GM18951 (cell line): ENCODE measurements around the gene SIMC1.

ENCODE experiments used
- POLR2A ChIP-seq: IDR thresholded peaks from 4 replicates; pipeline ENCODE4 v1.6.1; 2011; ENCODE audit warnings: mild to moderate bottlenecking; ENCODE audit not compliant: insufficient read length, insufficient read depth; ENCODE audit errors: extremely low read depth
- in situ Hi-C: fragments of 300-500 bp; cut with MboI; formaldehyde crosslinking; loops from one replicate; pipeline ENCODE4 v1.12.0; 2022; ENCODE audit warnings: low sequenced_read_pairs, mixed read lengths, inconsistent platforms; ENCODE audit not compliant: unreplicated experiment

Gene SIMC1

GRCh38 chr5:176383961-176384360 is 145.7 kb downstream of the SIMC1 start:
- in situ Hi-C loops, result no loop called here
- no peak for TF ChIP-seq POLR2A

DNA sequence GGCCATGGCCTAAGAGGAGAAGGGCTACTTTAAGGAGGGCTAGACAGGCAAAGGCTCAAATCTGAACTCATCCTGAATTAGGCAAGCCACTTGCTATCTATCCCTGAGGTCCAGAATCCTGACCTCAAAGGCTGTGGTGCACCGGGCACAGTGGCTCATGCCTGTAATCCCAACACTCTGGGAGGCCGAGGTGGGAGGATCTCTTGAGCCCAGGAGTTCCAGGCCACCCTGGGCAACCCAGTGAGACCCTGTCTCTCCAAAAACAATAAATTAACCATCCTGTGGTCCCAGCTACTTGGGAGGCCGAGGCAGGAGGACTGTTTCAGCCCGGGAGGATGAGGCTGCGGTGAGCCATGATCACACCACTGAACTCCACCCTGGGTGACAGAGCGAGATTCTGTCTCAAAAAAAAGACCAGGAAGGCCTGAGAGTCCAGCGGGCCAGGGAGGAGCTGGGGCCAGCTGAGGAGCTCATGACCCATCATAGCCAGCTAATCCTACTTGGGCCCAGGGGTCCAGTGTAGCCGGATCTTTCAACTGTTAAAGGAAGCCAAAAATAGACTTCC is 146.2 kb downstream of the SIMC1 start:
- in situ Hi-C loops, result no loop called here
- no peak for TF ChIP-seq POLR2A

DNA sequence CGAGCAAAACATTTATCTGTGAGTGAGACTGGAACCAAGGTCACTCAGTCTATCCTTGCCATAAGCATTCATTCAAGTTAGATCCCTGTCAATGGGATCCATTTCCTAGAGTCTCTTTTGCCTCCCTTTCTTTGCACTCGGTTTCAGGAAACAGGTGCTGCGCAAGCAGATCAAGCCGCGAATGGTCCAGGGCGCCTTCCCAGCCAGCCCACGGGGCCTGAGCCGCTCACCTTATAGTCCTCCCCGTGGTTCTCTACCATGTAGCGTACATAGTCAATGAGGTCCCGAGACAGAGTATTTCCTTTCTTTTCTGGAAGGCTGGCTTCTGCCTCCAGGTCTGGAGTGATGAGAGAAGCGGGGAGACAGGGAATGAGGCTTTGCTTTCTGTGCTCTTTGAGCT is 146.8 kb downstream of the SIMC1 start:
- in situ Hi-C loops, result no loop called here
- no peak for TF ChIP-seq POLR2A

- in situ Hi-C loops, result no loop called here
- no peak for TF ChIP-seq POLR2A
Measured at GRCh38 chr5:176386491-176386890, 148.3 kb downstream of the SIMC1 start.

DNA sequence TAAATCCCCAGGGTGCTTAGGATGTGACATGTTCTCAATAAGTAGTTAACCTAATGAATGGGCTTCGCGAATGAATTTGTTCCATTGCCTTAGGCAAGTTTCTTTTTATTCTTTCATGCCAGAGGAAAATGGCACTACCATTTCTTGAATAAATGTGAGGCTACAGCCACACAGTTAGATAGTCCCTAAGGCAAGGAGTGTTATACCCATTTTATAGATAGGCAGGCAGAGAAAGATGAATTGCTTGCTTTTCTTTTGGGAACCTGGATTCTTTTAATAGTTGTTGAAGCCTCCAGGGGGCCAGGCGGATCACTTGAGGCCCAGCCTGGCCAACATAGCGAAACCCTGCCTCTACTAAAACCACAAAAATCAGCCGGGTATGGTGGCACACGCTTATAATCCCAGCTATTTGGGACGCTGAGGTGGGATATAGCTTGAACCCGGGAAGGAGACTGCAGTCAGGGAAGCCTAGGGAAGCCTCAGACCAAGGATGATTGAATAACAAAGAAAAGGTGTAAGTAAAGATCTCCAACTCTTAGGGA is 149.2 kb downstream of the SIMC1 start:
- in situ Hi-C loops, result no loop called here
- no peak for TF ChIP-seq POLR2A

DNA sequence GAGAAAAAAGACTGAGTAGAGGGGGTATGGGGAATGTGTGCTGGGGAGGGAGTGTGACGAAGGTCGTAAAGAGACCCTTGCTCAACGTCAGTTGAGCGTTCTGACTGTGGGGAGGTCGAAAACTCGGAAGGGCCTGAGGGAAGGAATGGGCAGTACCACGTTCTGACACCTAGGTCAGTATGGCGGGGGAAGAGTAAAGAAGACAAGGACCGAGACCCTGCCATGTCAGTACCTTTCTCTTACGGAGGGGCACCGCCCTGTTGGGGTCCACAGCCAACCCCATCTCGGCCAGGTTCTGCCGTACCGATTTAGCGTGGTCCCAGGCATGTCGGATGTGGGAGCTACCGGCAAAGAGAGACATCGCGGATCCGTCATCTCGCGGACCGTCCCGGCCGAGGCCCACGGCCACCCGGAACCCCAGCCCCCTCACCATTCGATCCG is 149.8 kb downstream of the SIMC1 start:
- TF ChIP-seq POLR2A, result no peak
- in situ Hi-C loops, result no loop called here

DNA sequence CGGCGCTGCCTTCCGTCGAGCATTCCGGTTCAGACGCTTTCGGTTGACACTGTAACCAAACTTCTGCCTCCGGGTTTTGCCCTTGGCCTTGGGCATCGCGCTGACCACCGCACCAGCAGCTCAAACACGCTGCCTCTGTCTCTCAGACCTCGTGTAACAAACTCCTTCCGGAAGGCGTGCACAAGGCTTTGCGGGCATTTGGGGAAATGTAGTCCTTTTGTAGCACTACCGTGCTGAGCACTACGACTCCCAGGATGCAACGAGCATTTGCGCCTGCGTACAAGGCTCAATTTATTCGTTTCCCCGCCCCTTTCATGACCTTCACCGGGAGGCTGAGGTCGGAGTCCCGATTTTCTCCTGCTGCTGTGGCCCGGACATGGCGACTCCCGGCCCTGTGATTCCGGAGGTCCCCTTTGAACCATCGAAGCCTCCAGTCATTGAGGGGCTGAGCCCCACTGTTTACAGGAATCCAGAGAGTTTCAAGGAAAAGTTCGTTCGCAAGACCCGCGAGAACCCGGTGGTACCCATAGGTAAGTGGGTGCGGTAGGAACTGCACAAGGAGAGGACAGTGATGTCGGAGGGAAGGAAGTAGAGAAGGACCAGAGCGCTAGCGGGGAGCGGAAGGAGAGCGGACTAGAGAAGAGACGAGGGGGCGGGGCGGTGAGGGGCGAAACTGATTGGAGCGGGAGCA is 150.4 kb downstream of the SIMC1 start, which contains the start of the genes HIGD2A and NOP16:
Gene HIGD2A, plus strand, starts transcription at position 308 of the 691 bp plus-strand sequence. Its CDS starts 69 bp downstream, at position 377.
Gene NOP16, minus strand, starts transcription at position 155 of the 691 bp plus-strand sequence. Its CDS starts 59 bp downstream, at position 96.
- in situ Hi-C loops, result no loop called here
- TF ChIP-seq POLR2A, result peak; percentile 79

DNA sequence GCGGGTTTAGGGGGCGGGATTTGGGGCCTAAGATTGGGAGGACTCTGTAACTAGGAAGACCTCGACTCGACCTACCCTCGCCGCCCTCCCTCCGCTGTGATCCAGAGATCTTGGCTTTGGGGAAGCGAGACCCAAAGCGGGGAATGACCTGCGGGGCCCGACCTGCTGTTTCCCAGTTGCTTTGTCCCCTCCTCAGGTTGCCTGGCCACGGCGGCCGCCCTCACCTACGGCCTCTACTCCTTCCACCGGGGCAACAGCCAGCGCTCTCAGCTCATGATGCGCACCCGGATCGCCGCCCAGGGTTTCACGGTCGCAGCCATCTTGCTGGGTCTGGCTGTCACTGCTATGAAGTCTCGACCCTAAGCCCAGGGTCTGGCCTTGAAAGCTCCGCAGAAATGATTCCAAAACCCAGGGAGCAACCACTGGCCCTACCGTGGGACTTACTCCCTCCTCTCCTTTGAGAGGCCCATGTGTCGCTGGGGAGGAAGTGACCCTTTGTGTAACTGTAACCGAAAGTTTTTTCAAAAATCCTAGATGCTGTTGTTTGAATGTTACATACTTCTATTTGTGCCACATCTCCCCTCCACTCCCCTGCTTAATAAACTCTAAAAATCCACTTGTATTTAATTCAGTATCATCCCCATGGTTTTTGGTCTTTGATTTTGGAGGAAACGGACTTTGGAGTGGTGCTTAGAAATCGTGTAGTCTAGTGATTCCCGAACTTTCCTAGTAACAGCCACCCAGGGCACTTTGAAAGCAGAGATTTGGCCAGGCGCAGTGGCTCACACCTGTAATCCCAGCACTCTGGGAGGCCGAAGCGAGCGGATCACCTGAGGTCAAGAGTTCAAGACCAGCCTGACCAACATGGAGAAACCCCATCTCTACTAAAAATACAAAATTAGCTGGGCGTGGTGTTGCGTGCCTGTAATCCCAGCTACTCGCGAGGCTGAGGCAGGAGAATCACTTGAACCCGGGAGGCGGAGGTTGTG is 151.2 kb downstream of the SIMC1 start:
- peak; percentile 69 for TF ChIP-seq POLR2A
- in situ Hi-C loops, result no loop called here

GRCh38 chr5:176391479-176391878 is 153.3 kb downstream of the SIMC1 start:
- TF ChIP-seq POLR2A, result no peak
- in situ Hi-C loops, result no loop called here

GRCh38 chr5:176391999-176392398 is 153.8 kb downstream of the SIMC1 start:
- in situ Hi-C loops, result no loop called here
- no peak for TF ChIP-seq POLR2A

DNA sequence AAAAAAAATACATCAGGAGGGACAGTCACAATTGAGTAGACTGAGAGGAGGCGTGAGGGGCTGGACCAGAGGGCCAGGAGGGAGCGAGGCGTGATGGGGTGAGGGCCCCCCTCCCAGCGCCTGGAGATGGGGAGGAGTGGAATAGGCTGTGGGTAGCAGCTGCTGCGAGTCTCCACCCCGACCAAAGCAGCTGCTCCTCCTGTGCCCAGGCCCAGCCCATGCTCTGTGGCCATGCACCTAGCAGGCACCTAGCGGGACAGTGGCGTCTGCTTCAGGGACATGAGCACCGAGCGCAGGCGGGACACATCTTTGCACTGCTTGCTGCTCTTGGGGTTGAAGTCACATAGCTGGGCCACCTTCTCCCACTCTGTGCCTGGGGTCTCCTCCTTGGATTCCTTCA is 154.3 kb downstream of the SIMC1 start:
- in situ Hi-C loops, result no loop called here
- no peak for TF ChIP-seq POLR2A

DNA sequence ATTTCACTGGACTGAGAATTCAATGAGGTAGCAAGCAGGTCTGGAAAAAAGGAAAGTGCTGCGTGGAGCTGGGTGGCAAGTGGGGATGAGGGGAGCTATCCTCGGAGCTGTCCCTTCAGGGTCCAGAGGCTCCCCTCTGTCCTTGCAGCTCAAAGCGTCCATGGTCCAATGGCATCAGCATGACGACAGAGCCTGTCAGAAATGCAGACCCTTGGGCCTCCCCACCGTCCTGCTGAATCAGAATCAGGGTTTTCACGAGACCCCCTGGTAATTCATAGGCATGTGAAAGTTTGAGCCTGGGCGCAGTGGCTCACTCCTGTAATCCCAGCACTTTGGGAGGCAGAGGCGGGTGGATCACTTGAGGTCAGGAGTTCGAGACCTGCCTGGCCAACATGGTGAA is 155.9 kb downstream of the SIMC1 start:
- in situ Hi-C loops, result no loop called here
- TF ChIP-seq POLR2A, result no peak
